HG02884 (cell line): ENCODE measurements around the gene BSG.
"Not testable (repeated sequence)": the region's sequence is repeated elsewhere in the genome, so short reads cannot be mapped to it uniquely, and the experiment has no call there.

Experiments used
- ATAC-seq: cut with Tn5 transposase; IDR thresholded peaks from one replicate; pipeline ENCODE4 v1.9.1; 2021; ENCODE audit warnings: mild to moderate bottlenecking, moderate library complexity; ENCODE audit not compliant: unreplicated experiment

The BSG gene

GRCh38 chr19:617551-618246 lies 45.3 kb downstream of the BSG start:
- ATAC-seq: no peak

DNA sequence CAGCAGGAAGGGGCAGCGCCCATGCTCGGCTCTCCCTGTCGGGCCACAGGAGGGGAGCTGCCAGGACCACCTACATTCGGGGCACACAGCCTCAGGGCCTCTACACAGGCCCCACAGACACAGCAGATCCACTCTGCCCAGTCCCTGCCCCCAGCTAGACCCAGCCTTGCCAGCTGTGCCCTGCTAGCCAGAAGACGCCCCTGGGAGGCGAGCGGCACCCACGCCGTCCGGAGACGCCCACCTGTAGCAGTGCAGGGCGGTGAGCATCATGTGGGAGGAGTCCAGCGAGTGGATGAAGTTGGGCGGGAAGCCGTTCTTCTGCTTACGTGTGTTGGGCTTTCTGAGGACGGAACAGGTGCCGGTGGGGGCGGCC lies 45.8 kb downstream of the BSG start:
- no peak for ATAC-seq

GRCh38 chr19:618674-619285 lies 46.4 kb downstream of the BSG start:
- no peak for ATAC-seq

GRCh38 chr19:619286-620002 lies 47.0 kb downstream of the BSG start:
- no peak for ATAC-seq

- no peak for ATAC-seq
Observed at GRCh38 chr19:620166-620862, 47.9 kb downstream of the BSG start.

DNA sequence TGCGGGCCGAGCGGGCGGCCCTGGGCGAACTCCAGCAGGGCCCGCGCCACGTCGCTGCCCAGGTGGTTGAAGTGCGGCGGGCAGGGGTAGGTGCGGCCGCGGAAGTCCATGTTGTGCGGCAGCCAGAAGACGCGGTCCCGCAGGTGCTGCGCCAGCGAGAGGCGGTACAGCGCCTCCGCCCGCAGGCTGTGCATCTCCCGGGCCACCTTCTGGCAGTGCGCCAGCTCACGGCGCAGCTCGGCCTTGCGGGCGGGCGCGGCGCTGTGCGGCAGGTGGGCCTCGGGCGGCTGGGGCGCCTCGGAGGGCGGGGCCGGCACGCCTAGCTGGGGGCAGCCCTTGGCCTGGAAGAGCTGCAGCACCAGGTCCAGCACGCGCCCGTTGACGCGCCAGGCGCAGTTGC lies 48.8 kb downstream of the BSG start:
- not testable (repeated sequence) for ATAC-seq

GRCh38 chr19:621819-622218 lies 49.4 kb downstream of the BSG start:
- no peak for ATAC-seq

- ATAC-seq: no peak
Observed at GRCh38 chr19:622666-623065, 50.3 kb downstream of the BSG start.

DNA sequence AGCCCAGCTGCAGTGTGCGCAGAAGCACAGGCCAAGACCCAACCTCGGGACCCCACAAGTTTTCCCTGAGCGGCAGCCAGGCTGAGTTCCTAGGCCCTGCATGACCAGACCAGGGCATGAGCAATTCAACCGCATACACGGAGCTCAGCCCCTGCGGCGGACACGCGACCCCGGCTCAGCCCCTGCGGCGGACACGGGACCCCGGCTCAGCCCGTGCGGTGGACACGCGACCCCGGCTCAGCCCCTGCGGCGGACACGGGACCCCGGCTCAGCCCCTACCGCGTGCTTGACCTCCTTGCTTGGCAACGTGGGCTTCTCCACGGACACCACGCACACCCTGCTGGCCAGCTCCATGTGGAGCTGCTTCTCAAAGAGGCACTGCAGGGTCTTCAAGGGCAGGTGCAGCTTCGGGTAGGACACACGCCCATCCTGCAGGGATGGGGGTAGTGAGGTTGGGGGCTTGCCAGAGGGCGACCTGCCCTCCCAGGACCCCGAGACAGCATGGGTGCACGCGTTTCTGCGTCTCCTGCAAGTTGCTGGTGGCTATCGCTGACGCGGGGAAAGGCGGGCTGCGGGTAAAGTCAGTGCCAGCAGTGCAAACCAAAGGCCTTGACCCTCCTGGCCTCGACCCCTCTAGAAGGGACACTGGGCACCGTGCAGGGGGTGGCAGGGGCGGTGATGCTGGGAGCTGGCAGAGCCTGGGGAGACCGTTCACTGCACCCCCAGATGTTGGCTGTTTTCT lies 51.0 kb downstream of the BSG start:
- no peak for ATAC-seq

DNA sequence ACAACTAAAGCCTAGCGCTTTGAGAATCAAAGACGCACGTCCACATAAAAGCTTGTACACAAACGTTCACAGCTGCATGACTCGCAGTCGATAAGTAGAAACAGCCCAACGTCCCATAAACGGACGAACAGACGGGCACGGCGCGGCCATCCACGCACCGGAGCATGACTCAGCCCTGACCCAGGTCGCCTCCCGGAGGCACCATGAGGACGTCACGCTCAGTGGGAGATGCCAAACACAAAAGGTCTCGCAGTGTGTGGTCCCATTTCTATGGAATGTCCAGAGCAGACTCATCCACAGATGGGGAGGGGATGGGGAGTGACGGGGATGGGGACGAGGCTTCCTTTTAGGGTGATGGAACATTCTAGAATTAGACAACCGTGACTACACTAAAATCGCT lies 51.6 kb downstream of the BSG start:
- ATAC-seq: no peak

GRCh38 chr19:624433-625109 lies 52.2 kb downstream of the BSG start:
- ATAC-seq: no peak

- ATAC-seq: no peak
Observed at GRCh38 chr19:625257-625656, 52.9 kb downstream of the BSG start.

GRCh38 chr19:626566-626965 lies 54.2 kb downstream of the BSG start:
- not testable (repeated sequence) for ATAC-seq

DNA sequence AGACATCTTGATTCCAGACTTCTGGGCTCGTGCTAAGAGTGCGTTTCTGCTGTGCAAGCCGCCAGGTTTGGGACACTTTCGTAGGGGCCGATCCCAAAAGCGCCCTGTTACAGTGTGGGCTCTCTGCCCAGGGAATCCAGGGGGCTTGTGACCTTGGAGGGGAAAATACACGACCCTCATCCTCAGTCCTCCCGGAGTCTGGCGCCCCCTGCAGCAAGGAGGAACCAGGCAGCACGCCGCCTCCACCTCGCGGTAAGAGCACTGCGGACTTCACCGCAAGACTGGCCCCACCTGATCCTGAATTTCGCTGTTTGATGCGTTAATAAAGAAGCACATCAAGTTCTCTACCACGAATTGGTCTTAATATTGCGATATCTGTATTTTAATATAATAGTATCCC lies 55.8 kb downstream of the BSG start:
- no peak for ATAC-seq

- ATAC-seq: not testable (repeated sequence)
Observed at GRCh38 chr19:629515-629914, 57.1 kb downstream of the BSG start.

GRCh38 chr19:629961-630714 lies 57.7 kb downstream of the BSG start:
- ATAC-seq: no peak

DNA sequence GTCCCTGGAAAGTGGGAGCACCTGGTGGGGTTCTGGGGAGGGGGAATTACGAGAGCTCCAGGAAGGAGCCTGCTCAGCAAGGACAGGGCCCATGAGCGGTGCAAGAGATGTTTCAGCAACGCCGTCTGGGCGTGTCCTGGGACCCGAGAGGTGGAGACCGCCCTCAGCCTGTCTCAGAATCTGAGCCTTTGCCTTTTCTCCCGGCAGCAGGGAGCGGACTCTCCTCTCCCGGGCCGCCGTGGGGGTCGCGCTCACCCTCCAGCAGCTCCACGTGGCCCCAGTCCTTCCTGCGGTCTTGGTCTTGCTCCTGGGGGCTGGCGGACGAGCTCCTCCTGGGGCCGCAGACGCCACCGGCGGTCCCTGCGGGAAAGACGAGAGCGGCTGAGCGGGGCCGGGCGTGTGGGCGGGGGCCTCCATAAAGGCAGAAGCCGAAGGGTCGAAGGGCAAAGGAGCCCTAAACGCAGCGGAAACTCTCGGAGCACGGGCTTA lies 60.2 kb downstream of the BSG start:
- ATAC-seq: no peak
